ENCODE data around the gene ZNHIT6.

Gene ZNHIT6

GRCh38 chr1:85601901-85602300 lies 106.3 kb downstream of the ZNHIT6 start:
- no peak overlapping the region for H3K4me3 ChIP-seq (ENCODE audit: control insufficient read depth, low read depth, low read length)
- no peak for DNase-seq (ENCODE audit: low read depth)
- TF ChIP-seq, protein P1, sequence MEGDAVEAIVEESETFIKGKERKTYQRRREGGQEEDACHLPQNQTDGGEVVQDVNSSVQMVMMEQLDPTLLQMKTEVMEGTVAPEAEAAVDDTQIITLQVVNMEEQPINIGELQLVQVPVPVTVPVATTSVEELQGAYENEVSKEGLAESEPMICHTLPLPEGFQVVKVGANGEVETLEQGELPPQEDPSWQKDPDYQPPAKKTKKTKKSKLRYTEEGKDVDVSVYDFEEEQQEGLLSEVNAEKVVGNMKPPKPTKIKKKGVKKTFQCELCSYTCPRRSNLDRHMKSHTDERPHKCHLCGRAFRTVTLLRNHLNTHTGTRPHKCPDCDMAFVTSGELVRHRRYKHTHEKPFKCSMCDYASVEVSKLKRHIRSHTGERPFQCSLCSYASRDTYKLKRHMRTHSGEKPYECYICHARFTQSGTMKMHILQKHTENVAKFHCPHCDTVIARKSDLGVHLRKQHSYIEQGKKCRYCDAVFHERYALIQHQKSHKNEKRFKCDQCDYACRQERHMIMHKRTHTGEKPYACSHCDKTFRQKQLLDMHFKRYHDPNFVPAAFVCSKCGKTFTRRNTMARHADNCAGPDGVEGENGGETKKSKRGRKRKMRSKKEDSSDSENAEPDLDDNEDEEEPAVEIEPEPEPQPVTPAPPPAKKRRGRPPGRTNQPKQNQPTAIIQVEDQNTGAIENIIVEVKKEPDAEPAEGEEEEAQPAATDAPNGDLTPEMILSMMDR (conservative IDR thresholded peaks at IDR 0.05; ENCODE audit: control insufficient read depth, insufficient read depth, low read depth, low read length): no peak

DNA sequence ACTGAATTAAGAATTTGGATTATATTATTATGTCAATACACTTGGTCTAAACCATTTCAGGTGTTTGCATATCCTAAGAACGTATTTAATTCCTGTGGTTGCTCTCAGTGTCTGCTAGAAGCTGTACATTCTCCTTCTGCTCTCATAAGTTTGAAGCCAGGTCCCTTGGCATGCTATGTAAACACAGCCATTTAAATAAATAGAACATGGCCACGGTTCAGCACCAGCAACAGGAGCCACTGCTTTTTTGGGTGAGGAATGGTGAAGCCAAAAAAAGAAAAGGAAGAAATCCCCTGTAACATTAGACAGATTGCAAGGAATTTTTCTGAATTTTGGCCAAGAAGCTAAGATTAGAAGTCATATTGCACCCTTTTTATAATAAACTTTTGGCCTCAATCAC lies 108.6 kb downstream of the ZNHIT6 start:
- DNase-seq (ENCODE audit: low read depth): no peak
- H3K4me3 ChIP-seq (ENCODE audit: control insufficient read depth, low read depth, low read length): no peak overlapping the region
- TF ChIP-seq, protein P1 (conservative IDR thresholded peaks at IDR 0.05; ENCODE audit: control insufficient read depth, insufficient read depth, low read depth, low read length): no peak
